Activated B cell treated with CpG ODN at 0.5 μM for 24 hours (primary cell): Measurements from ENCODE around the gene TRMT2A. TPM values are rescaled to one million over a fixed set of nuclear protein-coding genes. Genes with fewer than 3 reads are reported as not detected.

Experiments used
- ATAC-seq: fragments of 200-7000 bp; cut with Tn5 transposase; one replicate; pipeline ENCODE4 v1.10.0; 2021; ENCODE audit warnings: low read depth, mild to moderate bottlenecking, moderate library complexity
- CTCF ChIA-PET: fragments of 350-600 bp; sonication (Branson Sonifier 250); formaldehyde crosslinking; loops from one replicate; lab custom pipeline; 2021; ENCODE audit warnings: antibody characterized with exemption; lab: Charles Lee
- POLR2A ChIA-PET: fragments of 350-600 bp; sonication (Branson Sonifier 250); formaldehyde crosslinking; loops from one replicate; lab custom pipeline; 2021; ENCODE audit warnings: antibody characterized with exemption; lab: Charles Lee
- DNase-seq: peaks from one replicate; pipeline ENCODE4 v3.0.0; 2022
- H3K27ac Mint-ChIP-seq: one replicate; pipeline ENCODE4 v1.8.0; 2020; ENCODE audit warnings: mixed read lengths
- H3K27me3 Mint-ChIP-seq: one replicate; pipeline ENCODE4 v1.8.0; 2021; ENCODE audit warnings: mixed read lengths
- H3K36me3 Mint-ChIP-seq: one replicate; pipeline ENCODE4 v1.8.0; 2021; ENCODE audit warnings: low read depth, mixed read lengths
- H3K4me1 Mint-ChIP-seq: one replicate; pipeline ENCODE4 v1.8.0; 2021; ENCODE audit warnings: mixed read lengths
- H3K4me3 Mint-ChIP-seq: one replicate; pipeline ENCODE4 v1.8.0; 2020; ENCODE audit warnings: mild to moderate bottlenecking, mixed read lengths
- H3K9me3 Mint-ChIP-seq: one replicate; pipeline ENCODE4 v1.8.0; 2020; ENCODE audit warnings: mixed read lengths
- CTCF ChIP-seq: fragments of 200-600 bp; IDR thresholded peaks from one replicate; pipeline ENCODE4 v1.8.0; 2022; ENCODE audit warnings: antibody characterized with exemption, mild to moderate bottlenecking
- intact Hi-C: fragments of 100-400 bp; cut with micrococcal nuclease; formaldehyde crosslinking; loops from one replicate; pipeline ENCODE4 v1.15.1; 2024
- total RNA-seq: library from RNA; stranded (reverse); gene quantifications from 2 replicates; pipeline ENCODE4 v1.2.3, GENCODE V29; 2022

TRMT2A gene
- total RNA-seq, 1 donor from 2014 or later = 91.7 TPM

- Mint-ChIP-seq H3K4me3 (no peak overlapping the region), H3K27ac (no peak overlapping the region), H3K9me3 (no peaks in the 10 kb centered on the region), H3K4me1 (peaks cover 35% of the 10 kb centered on the region), H3K36me3 (peaks cover 70% of the 10 kb centered on the region), H3K27me3 (no peaks in the 10 kb centered on the region)
- ChIA-PET CTCF (no interaction called here), POLR2A (no interaction called here)
- no peak for ATAC-seq
- TF ChIP-seq CTCF = no peak
- DNase-seq = no peak
- intact Hi-C loops = no loop called here
These were observed 4.9 kb upstream of the TRMT2A start for GRCh38 chr22:20121856-20122415.

GRCh38 chr22:20118300-20119020, 1.4 kb upstream of the TRMT2A start:
- Mint-ChIP-seq H3K36me3 (peaks cover 58% of the 10 kb centered on the region), H3K4me3 (peak overlapping the region; percentile 85), H3K27me3 (no peaks in the 10 kb centered on the region), H3K9me3 (no peaks in the 10 kb centered on the region), H3K4me1 (peaks cover 46% of the 10 kb centered on the region), H3K27ac (peak overlapping the region; percentile 70)
- ChIA-PET CTCF (no interaction called here), POLR2A (interaction anchor here (1.3 to 2.5 kb wide), 6 partner anchors 8 to 345 kb away, joined by 3 to 8 read pairs (median 5); partner anchors contain the start of genes TANGO2 and ZDHHC8)
- no peak for ATAC-seq
- DNase-seq = no peak
- no peak for TF ChIP-seq CTCF
- intact Hi-C loops = loop anchor here (5.0 kb wide), 2 partner anchors 81 to 389 kb away; partner anchors contain the start of gene MED15

GRCh38 chr22:20117633-20118299, 740 bp upstream of the TRMT2A start:
- no peak for DNase-seq
- intact Hi-C loops = loop anchor here (1.0 to 5.0 kb wide), 11 partner anchors 14 to 885 kb away; partner anchors contain the start of genes ARVCF, COMT, DGCR6L and DGCR8
- Mint-ChIP-seq H3K27ac (peak overlapping the region; percentile 70), H3K4me1 (peaks cover 46% of the 10 kb centered on the region), H3K36me3 (peaks cover 61% of the 10 kb centered on the region), H3K9me3 (no peaks in the 10 kb centered on the region), H3K4me3 (peak overlapping the region; percentile 85), H3K27me3 (no peaks in the 10 kb centered on the region)
- ChIA-PET POLR2A (interaction anchor here (1.0 to 2.5 kb wide), 10 partner anchors 9 to 392 kb away, joined by 3 to 8 read pairs (median 4); partner anchors contain the start of genes COMT, MED15, TANGO2 and TXNRD2), CTCF (no interaction called here)
- ATAC-seq = peak; percentile 28
- TF ChIP-seq CTCF = no peak

GRCh38 chr22:20116376-20116950, 563 bp downstream of the TRMT2A start:
- POLR2A ChIA-PET = interaction anchor here (0.7 to 2.5 kb wide), 9 partner anchors 10 to 886 kb away, joined by 3 to 8 read pairs (median 5); partner anchors contain the start of genes COMT, MED15, TANGO2 and TXNRD2
- intact Hi-C loops = loop anchor here (2.0 to 5.0 kb wide), 5 partner anchors 79 to 886 kb away; partner anchors contain the start of genes MED15, TANGO2 and THAP7
- Mint-ChIP-seq H3K4me1 (peaks cover 47% of the 10 kb centered on the region), H3K4me3 (peak overlapping the region; percentile 91), H3K27me3 (no peaks in the 10 kb centered on the region), H3K9me3 (no peaks in the 10 kb centered on the region), H3K27ac (peak overlapping the region; percentile 92), H3K36me3 (peaks cover 55% of the 10 kb centered on the region)
- ATAC-seq (no peak), DNase-seq (no peak)
- no peak for TF ChIP-seq CTCF
- CTCF ChIA-PET = no interaction called here
